Measurements from ENCODE around the gene RPS6KL1.

The RPS6KL1 gene

GRCh38 chr14:74891870-74892269 lies 31.2 kb downstream of the RPS6KL1 start:
- TF ChIP-seq, protein P1, sequence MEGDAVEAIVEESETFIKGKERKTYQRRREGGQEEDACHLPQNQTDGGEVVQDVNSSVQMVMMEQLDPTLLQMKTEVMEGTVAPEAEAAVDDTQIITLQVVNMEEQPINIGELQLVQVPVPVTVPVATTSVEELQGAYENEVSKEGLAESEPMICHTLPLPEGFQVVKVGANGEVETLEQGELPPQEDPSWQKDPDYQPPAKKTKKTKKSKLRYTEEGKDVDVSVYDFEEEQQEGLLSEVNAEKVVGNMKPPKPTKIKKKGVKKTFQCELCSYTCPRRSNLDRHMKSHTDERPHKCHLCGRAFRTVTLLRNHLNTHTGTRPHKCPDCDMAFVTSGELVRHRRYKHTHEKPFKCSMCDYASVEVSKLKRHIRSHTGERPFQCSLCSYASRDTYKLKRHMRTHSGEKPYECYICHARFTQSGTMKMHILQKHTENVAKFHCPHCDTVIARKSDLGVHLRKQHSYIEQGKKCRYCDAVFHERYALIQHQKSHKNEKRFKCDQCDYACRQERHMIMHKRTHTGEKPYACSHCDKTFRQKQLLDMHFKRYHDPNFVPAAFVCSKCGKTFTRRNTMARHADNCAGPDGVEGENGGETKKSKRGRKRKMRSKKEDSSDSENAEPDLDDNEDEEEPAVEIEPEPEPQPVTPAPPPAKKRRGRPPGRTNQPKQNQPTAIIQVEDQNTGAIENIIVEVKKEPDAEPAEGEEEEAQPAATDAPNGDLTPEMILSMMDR (IDR thresholded peaks at IDR 0.05; ENCODE audit: low read length) = no peak
- no peak for TF ChIP-seq EZH2 (optimal IDR thresholded peaks at IDR 0.05; ENCODE audit: low read depth, low read length)
- TF ChIP-seq EZH2phosphoT487 (IDR thresholded peaks at IDR 0.05; ENCODE audit: low read length) = no peak
- Histone ChIP-seq H3K36me3 (replicated peaks; ENCODE audit: insufficient read depth, low read length) (0 out of 2 replicates have a peak, but pooled peaks cover 3% of the 10 kb centered on the region), H2AFZ (ENCODE audit: low read length) (no peak overlapping the region), H3K9ac (ENCODE audit: low read length) (no peak overlapping the region), H3F3A (ENCODE audit: insufficient read depth, low read length) (peaks cover 27% of the 10 kb centered on the region), H3K27me3 (replicated peaks; ENCODE audit: insufficient read depth, low read length) (no peaks in the 10 kb centered on the region), H3K9me2 (replicated peaks; ENCODE audit: insufficient read depth, low read length) (no peaks in the 10 kb centered on the region), H3K4me1 (ENCODE audit: low read length) (peaks cover 33% of the 10 kb centered on the region), H3K27ac (ENCODE audit: low read length) (no peak overlapping the region), H3K9me3 (replicated peaks; ENCODE audit: insufficient read depth, low read length) (no peaks in the 10 kb centered on the region), H3K4me3 (ENCODE audit: low read length) (no peak overlapping the region), H4K20me1 (ENCODE audit: insufficient read depth, low read length) (0 out of 2 replicates have a peak, but pooled peaks cover 3% of the 10 kb centered on the region), H3K4me2 (ENCODE audit: low read depth, low read length) (no peak overlapping the region), H3K79me2 (ENCODE audit: low read length) (peaks cover 24% of the 10 kb centered on the region)
- DNase-seq = no peak

DNA sequence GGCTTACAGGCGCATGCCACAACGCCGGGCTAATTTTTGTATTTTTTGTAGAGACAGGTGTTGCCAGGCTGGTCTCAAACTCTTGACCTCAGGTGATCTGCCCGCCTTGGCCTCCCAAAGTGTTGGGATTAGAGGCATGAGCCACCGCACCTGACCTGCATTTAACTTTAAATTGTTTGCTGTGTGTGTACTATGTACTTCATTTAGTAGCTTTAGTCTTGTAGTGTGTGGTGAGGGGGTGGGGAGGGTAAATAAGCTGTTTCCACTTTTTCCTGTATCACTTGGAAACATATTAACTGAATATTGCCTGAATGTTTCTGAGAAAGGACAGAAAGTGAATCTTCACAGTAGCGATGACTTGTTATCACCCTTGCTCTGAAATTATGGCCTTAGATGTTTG lies 32.8 kb downstream of the RPS6KL1 start:
- Histone ChIP-seq H2AFZ (ENCODE audit: low read length) (no peak overlapping the region), H3K27me3 (replicated peaks; ENCODE audit: insufficient read depth, low read length) (no peaks in the 10 kb centered on the region), H3K36me3 (replicated peaks; ENCODE audit: insufficient read depth, low read length) (0 out of 2 replicates have a peak, but pooled peaks cover 2% of the 10 kb centered on the region), H3K9me2 (replicated peaks; ENCODE audit: insufficient read depth, low read length) (no peaks in the 10 kb centered on the region), H3K9ac (ENCODE audit: low read length) (no peak overlapping the region), H3K4me1 (ENCODE audit: low read length) (peaks cover 33% of the 10 kb centered on the region), H4K20me1 (ENCODE audit: insufficient read depth, low read length) (0 out of 2 replicates have a peak, but pooled peaks cover 3% of the 10 kb centered on the region), H3K79me2 (ENCODE audit: low read length) (peaks cover 33% of the 10 kb centered on the region), H3K27ac (ENCODE audit: low read length) (no peak overlapping the region), H3K4me3 (ENCODE audit: low read length) (no peak overlapping the region), H3K4me2 (ENCODE audit: low read depth, low read length) (no peak overlapping the region), H3F3A (ENCODE audit: insufficient read depth, low read length) (peaks cover 27% of the 10 kb centered on the region), H3K9me3 (replicated peaks; ENCODE audit: insufficient read depth, low read length) (no peaks in the 10 kb centered on the region)
- no peak for DNase-seq
- no peak for TF ChIP-seq EZH2 (optimal IDR thresholded peaks at IDR 0.05; ENCODE audit: low read depth, low read length)
- no peak for TF ChIP-seq EZH2phosphoT487 (IDR thresholded peaks at IDR 0.05; ENCODE audit: low read length)
- TF ChIP-seq, protein P1 (IDR thresholded peaks at IDR 0.05; ENCODE audit: low read length) = no peak

DNA sequence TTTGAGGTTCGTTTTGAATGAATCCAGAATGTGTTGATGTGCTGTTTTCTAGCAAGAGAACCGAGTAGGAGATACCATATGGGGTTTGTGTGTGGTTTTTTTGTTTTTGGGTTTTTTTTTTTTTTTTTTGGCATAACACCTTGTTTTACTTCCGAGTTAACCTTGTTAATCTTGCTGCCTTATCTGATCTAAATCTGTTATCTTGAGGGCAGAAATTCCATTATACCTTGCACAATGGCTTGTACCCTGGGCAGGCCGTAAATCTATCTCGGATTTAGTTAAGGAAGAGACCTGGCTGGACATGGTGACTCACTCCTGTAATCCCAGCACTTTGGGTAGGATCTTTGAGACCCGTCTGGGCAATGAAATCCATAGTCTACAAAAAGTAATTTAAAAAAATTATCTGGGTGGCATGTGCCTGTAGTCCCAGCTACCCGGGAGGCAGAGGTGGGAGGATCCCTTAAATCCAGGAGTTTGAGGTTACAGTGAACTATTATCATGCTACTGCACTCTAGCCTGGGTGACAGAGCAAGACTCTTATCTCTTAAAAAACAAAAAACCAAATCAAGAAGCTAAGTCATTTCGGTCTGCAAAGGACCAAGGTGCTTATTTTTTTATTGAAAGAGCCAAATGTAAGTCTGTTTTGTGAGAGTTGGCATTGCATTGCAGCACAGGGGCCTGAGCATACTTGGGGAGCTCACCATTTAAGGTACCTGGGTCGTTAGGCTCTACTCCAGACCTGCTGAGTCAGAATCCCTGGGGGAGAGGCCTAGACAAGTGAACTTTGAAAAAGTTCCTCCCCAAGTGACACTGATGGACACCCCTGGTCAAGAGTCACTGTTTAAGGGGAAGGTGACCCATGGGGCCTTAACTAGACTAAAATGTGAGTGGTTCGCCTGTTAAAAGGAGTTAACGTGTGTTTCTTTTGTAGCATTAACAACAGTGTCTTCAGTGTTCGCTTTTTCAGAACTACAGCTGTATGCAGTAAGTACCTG lies 34.6 kb downstream of the RPS6KL1 start:
- Histone ChIP-seq H4K20me1 (ENCODE audit: insufficient read depth, low read length) (peaks cover 3% of the 10 kb centered on the region; the same call in 1 of the 2 replicates), H3K4me1 (ENCODE audit: low read length) (peaks cover 21% of the 10 kb centered on the region), H3K4me2 (ENCODE audit: low read depth, low read length) (no peak overlapping the region), H3K27ac (ENCODE audit: low read length) (no peak overlapping the region), H3K27me3 (replicated peaks; ENCODE audit: insufficient read depth, low read length) (no peaks in the 10 kb centered on the region), H2AFZ (ENCODE audit: low read length) (no peak overlapping the region), H3K9me2 (replicated peaks; ENCODE audit: insufficient read depth, low read length) (no peaks in the 10 kb centered on the region), H3K36me3 (replicated peaks; ENCODE audit: insufficient read depth, low read length) (no peaks in the 10 kb centered on the region), H3F3A (ENCODE audit: insufficient read depth, low read length) (peaks cover 17% of the 10 kb centered on the region), H3K9me3 (replicated peaks; ENCODE audit: insufficient read depth, low read length) (no peaks in the 10 kb centered on the region), H3K4me3 (ENCODE audit: low read length) (no peak overlapping the region), H3K79me2 (ENCODE audit: low read length) (peaks cover 45% of the 10 kb centered on the region), H3K9ac (ENCODE audit: low read length) (no peak overlapping the region)
- no peak for TF ChIP-seq EZH2phosphoT487 (IDR thresholded peaks at IDR 0.05; ENCODE audit: low read length)
- TF ChIP-seq EZH2 (optimal IDR thresholded peaks at IDR 0.05; ENCODE audit: low read depth, low read length) = no peak
- TF ChIP-seq, protein P1 (IDR thresholded peaks at IDR 0.05; ENCODE audit: low read length) = no peak
- no peak for DNase-seq
